ENCODE measurements around the gene CD69. TPM values are rescaled to one million over a fixed set of nuclear protein-coding genes. Genes with fewer than 3 reads are reported as not detected.

Gene CD69
- total RNA-seq, 1 experiment from 2014 or later, result 2.6 TPM

DNA sequence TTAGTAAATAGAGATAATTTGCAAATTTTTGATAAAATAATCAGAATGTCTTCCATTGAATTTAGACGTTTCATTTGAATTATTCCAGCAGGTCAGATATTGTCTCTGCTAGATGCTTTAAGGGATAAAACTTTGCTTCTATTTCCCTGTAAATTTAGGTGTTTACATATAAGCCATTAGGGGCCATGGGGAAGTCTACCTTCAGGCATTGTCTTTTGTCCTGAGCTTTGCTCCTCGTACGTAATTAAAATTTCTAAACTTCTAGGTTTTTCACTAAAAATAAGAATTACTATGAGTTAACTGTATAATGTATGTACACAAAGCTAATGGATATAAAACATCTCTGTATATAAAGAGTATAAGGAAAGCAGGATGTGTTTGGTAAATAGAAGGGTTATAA lies 24.1 kb upstream of the CD69 start:
- Mint-ChIP-seq H3K4me1 (ENCODE audit: low read depth, unreplicated experiment) (peaks cover 15% of the 10 kb centered on the region), H3K9me3 (ENCODE audit: low read depth, unreplicated experiment) (peaks cover 3% of the 10 kb centered on the region), H3K27me3 (ENCODE audit: unreplicated experiment) (no peaks in the 10 kb centered on the region), H3K27ac (ENCODE audit: unreplicated experiment) (no peak overlapping the region), H3K4me3 (ENCODE audit: low read depth, unreplicated experiment) (no peak overlapping the region), H3K36me3 (ENCODE audit: insufficient read depth, unreplicated experiment) (no peaks in the 10 kb centered on the region)
- no peak for DNase-seq
- no TSS peak for BruUV-seq (replicated peaks)
- CTCF ChIA-PET, result no interaction called here
- intact Hi-C loops (cut with micrococcal nuclease; ENCODE audit: unreplicated experiment), result no loop called here
- no peak for TF ChIP-seq CTCF (IDR thresholded peaks at IDR 0.05; ENCODE audit: unreplicated experiment)

GRCh38 chr12:9784326-9784725 lies 23.6 kb upstream of the CD69 start:
- CTCF ChIA-PET, result no interaction called here
- intact Hi-C loops (cut with micrococcal nuclease; ENCODE audit: unreplicated experiment), result no loop called here
- BruUV-seq (replicated peaks), result no TSS peak
- H3K9me3 Mint-ChIP-seq (ENCODE audit: low read depth, unreplicated experiment), result peaks cover 3% of the 10 kb centered on the region
- DNase-seq, result no peak
- TF ChIP-seq CTCF (IDR thresholded peaks at IDR 0.05; ENCODE audit: unreplicated experiment), result no peak
- no peak overlapping the region for H3K27ac Mint-ChIP-seq (ENCODE audit: unreplicated experiment)
- no peaks in the 10 kb centered on the region for H3K27me3 Mint-ChIP-seq (ENCODE audit: unreplicated experiment)
- H3K4me3 Mint-ChIP-seq (ENCODE audit: low read depth, unreplicated experiment), result no peak overlapping the region
- H3K36me3 Mint-ChIP-seq (ENCODE audit: insufficient read depth, unreplicated experiment), result no peaks in the 10 kb centered on the region
- peaks cover 15% of the 10 kb centered on the region for H3K4me1 Mint-ChIP-seq (ENCODE audit: low read depth, unreplicated experiment)

- Mint-ChIP-seq H3K36me3 (ENCODE audit: insufficient read depth, unreplicated experiment) (no peaks in the 10 kb centered on the region), H3K9me3 (ENCODE audit: low read depth, unreplicated experiment) (peaks cover 3% of the 10 kb centered on the region), H3K27me3 (ENCODE audit: unreplicated experiment) (no peaks in the 10 kb centered on the region), H3K27ac (ENCODE audit: unreplicated experiment) (no peak overlapping the region), H3K4me3 (ENCODE audit: low read depth, unreplicated experiment) (no peak overlapping the region), H3K4me1 (ENCODE audit: low read depth, unreplicated experiment) (peaks cover 13% of the 10 kb centered on the region)
- no TSS peak for BruUV-seq (replicated peaks)
- CTCF ChIA-PET, result interaction anchor here (0.6 to 0.7 kb wide), 2 partner anchors 8 to 34 kb away, joined by 3 to 4 read pairs; no protein-coding TSS in a partner anchor
- TF ChIP-seq CTCF (IDR thresholded peaks at IDR 0.05; ENCODE audit: unreplicated experiment), result no peak
- intact Hi-C loops (cut with micrococcal nuclease; ENCODE audit: unreplicated experiment), result no loop called here
- DNase-seq, result no peak
These were observed 22.1 kb upstream of the CD69 start for GRCh38 chr12:9782547-9783382.

- no peak for DNase-seq
- no peaks in the 10 kb centered on the region for H3K27me3 Mint-ChIP-seq (ENCODE audit: unreplicated experiment)
- no peak overlapping the region for H3K4me3 Mint-ChIP-seq (ENCODE audit: low read depth, unreplicated experiment)
- intact Hi-C loops (cut with micrococcal nuclease; ENCODE audit: unreplicated experiment), result no loop called here
- no peak for TF ChIP-seq CTCF (IDR thresholded peaks at IDR 0.05; ENCODE audit: unreplicated experiment)
- BruUV-seq (replicated peaks), result no TSS peak
- CTCF ChIA-PET, result interaction anchor here (0.7 kb wide), 1 partner anchor 281 kb away, joined by 3 read pairs; no protein-coding TSS in a partner anchor
- no peak overlapping the region for H3K27ac Mint-ChIP-seq (ENCODE audit: unreplicated experiment)
- H3K4me1 Mint-ChIP-seq (ENCODE audit: low read depth, unreplicated experiment), result peaks cover 10% of the 10 kb centered on the region
- peaks cover 3% of the 10 kb centered on the region for H3K9me3 Mint-ChIP-seq (ENCODE audit: low read depth, unreplicated experiment)
- H3K36me3 Mint-ChIP-seq (ENCODE audit: insufficient read depth, unreplicated experiment), result no peaks in the 10 kb centered on the region
These were observed 20.7 kb upstream of the CD69 start for GRCh38 chr12:9781360-9781759.
